ENCODE measurements around the gene TENM4.

TENM4 gene

DNA sequence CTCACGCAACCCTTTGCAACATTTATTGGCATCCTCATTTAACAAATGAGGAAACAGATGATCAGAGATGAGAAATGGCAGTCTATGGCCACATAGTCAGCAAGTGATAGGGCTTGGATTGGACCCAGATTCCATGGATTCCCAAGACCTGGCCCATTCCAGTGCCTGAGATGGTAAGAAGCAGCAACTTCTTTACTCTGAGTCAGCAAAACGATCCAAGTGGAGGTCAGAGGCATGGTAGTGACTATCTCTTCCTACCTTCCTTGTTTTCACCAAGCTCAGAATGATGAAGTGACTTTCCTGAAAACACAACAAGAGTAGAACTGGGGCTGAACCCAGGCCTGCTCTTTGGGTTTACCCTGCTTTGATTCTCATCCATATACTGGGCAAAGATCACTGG, 293.1 kb downstream of the TENM4 start:
- TF ChIP-seq ZNF274 (IDR thresholded peaks at IDR 0.05; ENCODE audit: low read depth, low read length) = no peak
- no peak overlapping the region for H3K4me3 ChIP-seq (ENCODE audit: low read length)

DNA sequence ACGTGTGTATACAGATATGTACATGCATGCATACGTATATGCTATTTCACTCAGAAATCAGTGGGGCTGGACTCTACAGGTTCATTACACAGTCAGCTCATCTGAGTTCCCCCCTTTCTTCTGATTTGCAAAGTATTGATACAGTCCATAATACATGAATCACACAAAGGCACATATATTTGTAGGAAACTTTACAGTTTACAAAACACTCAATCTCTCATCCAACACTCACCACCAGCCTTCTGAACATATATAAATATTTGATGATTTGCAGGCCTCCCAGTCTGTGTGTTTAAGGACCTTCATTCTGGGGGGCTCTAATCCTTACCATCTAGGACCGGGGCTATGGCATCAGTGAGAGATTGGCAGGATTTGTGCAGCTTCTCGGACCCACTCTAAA, 293.8 kb downstream of the TENM4 start:
- no peak for TF ChIP-seq ZNF274 (IDR thresholded peaks at IDR 0.05; ENCODE audit: low read depth, low read length)
- no peak overlapping the region for H3K4me3 ChIP-seq (ENCODE audit: low read length)

DNA sequence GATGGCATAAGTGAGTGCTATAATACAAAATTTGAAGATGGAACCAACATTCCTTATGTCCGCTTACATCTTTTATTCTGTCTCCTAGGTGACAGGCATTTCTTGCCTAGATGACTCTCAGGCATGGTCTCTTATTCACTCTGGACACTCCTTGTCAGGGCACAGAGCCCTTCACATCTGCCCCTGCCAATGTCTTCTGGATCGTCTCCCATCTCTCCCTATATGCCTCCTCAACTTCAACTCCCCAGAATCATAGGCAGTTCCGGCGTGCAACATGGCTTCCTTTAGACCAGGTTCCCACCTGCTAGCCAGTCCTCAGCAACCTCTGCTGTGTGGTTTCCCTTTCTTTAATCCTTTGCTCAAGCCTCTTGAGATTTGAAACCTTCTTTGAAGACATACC, 300.9 kb downstream of the TENM4 start:
- no peak overlapping the region for H3K4me3 ChIP-seq (ENCODE audit: low read length)
- TF ChIP-seq ZNF274 (IDR thresholded peaks at IDR 0.05; ENCODE audit: low read depth, low read length) = no peak

DNA sequence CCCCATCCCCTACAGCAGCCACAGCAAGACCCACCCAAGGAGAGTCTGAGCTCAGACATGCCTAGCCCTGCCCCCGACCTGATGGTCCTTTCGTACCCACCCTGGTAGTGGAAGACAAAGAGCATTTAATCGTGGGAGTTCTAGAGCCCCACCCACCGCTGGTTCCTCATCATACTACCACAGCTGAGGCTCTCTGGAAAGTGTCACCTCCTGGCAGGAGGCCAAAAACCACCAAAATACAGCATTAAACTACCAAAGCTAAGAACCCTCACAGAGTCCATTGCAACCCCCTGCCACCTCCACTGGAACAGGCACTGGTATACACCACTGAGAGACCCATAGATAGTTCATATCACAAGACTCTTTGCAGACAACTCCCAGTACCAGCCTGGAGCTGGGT, 311.1 kb downstream of the TENM4 start:
- TF ChIP-seq ZNF274 (IDR thresholded peaks at IDR 0.05; ENCODE audit: low read depth, low read length) = no peak
- H3K4me3 ChIP-seq (ENCODE audit: low read length) = no peak overlapping the region

DNA sequence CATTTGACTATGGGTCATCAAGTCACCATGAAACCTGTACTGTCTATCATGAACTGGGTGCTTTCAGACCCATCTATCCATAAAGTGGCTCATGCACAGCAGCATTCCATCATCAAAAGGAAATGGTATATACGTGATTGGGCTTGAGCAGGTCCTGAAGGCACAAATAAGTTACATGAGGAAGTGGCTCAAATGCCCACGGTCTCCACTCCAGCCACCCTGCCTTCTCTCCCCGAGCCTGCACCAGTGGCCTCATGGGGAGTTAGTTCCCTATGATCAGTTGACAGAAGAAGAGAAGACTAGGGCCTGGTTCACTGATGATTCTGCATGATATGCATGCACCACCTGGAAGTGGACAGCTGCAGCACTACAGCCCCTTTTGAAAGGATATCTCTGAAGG, 312.5 kb downstream of the TENM4 start:
- TF ChIP-seq ZNF274 (IDR thresholded peaks at IDR 0.05; ENCODE audit: low read depth, low read length) = no peak
- no peak overlapping the region for H3K4me3 ChIP-seq (ENCODE audit: low read length)

DNA sequence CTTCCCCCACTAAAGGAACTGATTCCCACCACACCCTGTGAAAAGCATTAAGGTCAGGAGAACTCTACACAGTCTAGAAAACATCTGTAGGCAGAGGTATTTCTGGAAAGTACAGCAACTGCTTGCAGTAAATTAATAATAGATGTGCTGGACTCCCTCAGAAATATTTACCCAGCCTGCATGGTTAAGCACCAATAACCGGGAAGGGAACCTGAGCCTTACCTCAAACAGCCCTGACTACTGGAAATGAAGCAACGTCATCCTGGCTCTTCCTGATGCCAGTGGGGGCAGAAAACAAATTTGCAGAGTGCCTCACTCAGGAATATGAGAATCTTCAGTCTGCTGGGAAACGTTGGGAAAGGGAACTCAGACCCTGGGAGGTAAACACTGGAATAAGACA, 318.1 kb downstream of the TENM4 start:
- TF ChIP-seq ZNF274 (IDR thresholded peaks at IDR 0.05; ENCODE audit: low read depth, low read length) = no peak
- no peak overlapping the region for H3K4me3 ChIP-seq (ENCODE audit: low read length)

DNA sequence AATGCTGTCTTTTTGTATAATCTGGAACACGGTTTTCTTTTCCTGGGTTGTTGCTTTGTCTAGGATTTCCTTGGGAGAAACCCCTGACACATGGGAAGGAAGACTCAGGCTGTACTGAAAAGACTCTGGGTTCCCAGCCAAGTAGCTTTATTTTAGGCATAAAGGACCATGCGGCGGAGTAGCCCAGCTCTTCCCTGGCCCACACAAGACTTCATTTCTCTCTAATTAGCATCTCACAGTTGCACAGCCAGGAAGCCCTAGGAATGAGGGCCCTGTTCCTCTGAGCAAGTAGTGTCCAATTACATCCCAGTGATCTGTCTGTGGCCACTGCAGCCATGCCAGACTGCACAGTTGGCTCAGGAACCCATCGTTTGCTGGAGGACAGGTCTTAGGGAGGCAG, 319.5 kb downstream of the TENM4 start:
- TF ChIP-seq ZNF274 (IDR thresholded peaks at IDR 0.05; ENCODE audit: low read depth, low read length) = no peak
- H3K4me3 ChIP-seq (ENCODE audit: low read length) = no peak overlapping the region

DNA sequence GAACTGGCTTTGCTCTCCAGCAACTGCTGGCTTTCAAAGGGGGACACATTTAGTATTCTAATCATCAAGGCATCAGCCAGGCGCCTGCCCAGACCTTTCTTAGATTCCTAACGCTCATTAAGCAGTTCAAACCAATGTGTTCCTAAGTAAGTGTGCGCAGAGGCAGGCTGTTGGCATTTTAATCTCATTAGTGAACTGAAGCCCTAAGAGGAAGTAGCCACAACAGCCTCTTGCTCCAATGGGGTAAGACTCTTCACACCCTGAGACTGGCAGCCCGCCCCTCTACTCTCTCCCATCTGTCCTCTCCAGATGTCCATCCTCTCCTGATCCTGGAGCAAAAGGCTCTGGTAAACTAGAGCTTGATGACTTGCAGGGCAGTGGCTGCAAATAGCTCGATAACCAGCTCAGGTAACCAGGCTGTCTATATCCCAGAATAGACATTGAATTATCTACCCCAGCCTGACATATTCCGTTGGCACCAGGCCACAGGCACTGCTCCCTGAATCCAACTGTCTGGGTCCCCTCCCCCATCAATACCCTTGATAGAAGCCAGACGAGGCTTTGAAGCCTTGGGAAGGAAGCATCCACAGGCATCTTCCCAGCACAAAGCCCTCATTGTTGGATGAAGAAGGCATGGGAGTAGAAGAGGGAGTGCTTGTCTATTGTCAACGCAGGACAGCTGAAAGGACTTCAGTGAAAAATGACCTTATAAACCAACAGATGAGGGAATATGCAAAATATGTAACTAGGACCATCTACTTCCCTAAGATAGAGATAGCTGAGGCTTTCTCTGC, 321.1 kb downstream of the TENM4 start:
- TF ChIP-seq ZNF274 (IDR thresholded peaks at IDR 0.05; ENCODE audit: low read depth, low read length) = no peak
- no peak overlapping the region for H3K4me3 ChIP-seq (ENCODE audit: low read length)

DNA sequence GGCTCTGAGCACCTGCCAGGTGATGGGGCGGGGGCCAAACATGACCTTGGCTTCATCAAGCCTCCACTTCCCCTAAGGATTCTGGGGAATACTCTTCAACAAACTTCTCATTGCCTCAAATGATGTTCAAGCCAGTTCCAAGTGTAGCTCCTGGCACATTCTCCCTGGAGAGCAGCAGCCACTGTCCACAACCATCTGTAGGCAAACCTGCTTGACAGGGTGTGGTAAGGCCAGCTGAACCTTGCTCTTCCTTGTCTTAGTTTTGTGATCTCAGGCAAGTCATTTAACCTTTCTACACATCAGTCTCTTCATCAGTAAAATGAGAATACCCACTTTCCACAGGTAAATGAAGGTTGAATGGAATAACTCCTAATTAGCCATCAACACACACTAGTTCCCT, 323.3 kb downstream of the TENM4 start:
- TF ChIP-seq ZNF274 (IDR thresholded peaks at IDR 0.05; ENCODE audit: low read depth, low read length) = no peak
- no peak overlapping the region for H3K4me3 ChIP-seq (ENCODE audit: low read length)

DNA sequence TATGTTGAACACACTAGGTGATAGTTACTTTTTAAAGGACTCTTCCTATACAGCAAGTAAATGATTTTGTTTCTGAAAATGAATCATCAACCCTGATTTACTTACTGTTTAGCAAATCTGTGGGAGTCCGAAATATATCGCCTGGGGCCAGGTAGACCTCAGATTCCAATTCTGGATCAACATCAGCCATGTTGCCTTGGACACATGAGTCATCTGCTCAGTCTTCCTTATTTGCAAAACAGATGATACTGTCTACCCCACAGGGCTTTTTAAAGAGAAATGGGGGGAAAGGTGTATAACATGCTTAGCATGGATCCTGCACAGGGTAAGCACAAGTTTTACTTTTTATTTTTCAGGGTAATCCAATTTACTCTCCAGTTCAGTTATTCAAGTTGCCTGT, 324.2 kb downstream of the TENM4 start:
- H3K4me3 ChIP-seq (ENCODE audit: low read length) = no peak overlapping the region
- TF ChIP-seq ZNF274 (IDR thresholded peaks at IDR 0.05; ENCODE audit: low read depth, low read length) = no peak

DNA sequence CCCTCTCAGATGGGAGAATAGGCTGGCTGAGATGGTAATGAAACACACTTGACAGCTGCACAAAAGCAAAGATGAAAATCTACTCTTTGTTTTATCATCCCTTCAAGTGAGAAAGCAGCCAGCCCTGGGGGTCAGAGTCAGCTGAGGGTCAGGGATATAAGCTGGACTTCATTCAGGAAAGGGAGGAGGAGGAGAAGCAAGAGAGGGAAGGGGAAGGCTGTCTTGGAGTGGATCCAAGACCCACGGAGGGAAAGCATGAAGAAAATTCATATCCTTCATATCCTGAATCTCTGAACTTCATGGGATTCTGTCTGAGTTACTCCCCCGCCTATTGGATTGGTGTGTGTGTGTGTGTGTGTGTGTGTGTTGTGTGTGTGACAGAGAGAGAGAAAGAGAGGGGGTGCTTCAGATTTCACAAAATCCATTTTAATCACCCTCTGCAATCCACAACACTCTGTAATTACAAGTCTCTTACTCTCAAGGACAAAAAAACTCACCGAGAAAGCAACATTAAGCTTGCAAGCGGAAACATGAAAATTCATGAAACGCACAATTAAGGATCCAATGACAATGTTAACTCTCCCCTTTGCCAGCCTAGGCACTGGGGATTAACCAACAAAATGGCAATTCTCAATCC, 327.7 kb downstream of the TENM4 start:
- H3K4me3 ChIP-seq (ENCODE audit: low read length) = no peak overlapping the region
- TF ChIP-seq ZNF274 (IDR thresholded peaks at IDR 0.05; ENCODE audit: low read depth, low read length) = no peak

DNA sequence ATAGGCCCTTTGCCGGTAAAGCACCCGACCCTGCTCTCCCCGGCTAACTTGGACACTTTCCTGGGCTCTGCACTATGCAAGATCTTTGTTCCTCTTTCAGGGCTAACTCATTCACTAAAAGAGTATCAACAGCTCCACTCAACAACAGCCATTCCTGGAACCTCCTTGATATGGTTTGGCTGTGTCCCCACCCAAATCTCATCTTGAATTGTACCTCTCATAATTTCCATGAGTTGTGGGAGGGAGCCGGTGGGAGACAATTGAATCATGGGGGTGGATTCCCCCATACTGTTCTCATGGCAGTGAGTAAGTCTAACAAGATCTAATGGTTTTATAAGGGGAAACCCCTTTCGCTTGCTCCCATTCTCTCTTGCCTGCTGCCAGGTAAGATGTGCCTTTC, 330.0 kb downstream of the TENM4 start:
- H3K4me3 ChIP-seq (ENCODE audit: low read length) = no peak overlapping the region
- no peak for TF ChIP-seq ZNF274 (IDR thresholded peaks at IDR 0.05; ENCODE audit: low read depth, low read length)

DNA sequence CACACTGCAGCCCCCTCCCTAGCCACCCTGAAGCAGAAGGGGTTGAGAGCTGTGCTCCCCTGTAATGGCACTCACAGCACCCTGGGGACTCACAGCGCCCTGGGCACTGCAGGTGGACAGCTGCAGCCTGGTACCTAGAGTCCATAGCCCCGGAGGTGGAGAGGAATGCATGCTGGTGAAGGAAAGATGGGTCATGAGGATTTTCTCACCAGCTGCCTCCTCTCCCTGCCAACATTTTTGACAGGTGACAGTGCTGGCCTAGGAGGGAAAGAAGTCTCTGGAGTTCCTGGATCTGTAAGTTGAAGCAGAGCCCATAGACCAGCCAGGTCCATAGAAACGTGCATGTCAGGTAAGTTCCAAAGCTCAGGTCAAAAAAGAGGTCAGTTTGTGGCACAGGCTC, 330.5 kb downstream of the TENM4 start:
- no peak for TF ChIP-seq ZNF274 (IDR thresholded peaks at IDR 0.05; ENCODE audit: low read depth, low read length)
- H3K4me3 ChIP-seq (ENCODE audit: low read length) = no peak overlapping the region

DNA sequence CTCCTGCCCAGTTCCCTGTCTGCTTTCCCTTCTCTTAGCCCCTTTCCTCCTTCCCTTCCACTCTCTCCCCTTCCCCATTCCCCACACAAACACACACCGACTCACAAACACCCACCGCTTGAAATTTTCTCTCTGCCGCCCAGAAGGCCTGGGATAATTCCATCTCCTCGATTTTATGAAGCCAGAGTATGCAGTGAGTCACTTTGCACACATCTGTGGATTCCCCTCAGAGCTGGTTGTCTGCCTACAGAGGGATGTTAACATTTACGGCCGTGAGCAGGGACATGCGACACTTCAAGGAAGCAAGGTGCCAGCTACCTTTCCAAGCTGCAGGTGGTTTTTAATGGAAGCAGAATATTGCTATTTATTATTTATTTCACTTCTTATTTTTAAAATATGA, 332.0 kb downstream of the TENM4 start:
- H3K4me3 ChIP-seq (ENCODE audit: low read length) = no peak overlapping the region
- TF ChIP-seq ZNF274 (IDR thresholded peaks at IDR 0.05; ENCODE audit: low read depth, low read length) = no peak

DNA sequence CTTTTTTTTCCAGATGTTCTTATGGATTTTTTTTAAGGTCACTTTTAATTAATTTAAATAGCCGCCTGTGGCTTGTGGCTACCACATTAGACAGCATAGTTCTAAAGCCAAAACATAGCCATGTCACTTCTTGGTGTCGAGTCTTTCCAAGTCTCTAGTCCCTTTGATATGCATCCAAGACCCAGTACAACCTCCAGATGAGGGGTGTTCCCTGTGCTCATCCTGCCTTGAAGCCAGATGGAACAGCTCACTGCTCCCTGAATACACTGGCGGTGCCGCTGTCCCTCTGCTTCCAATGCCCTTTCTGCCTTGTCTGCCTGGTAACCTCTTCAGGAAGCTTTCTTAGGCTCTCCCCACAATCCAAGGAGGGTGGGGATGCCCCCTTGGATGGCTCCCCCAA, 338.0 kb downstream of the TENM4 start:
- H3K4me3 ChIP-seq (ENCODE audit: low read length) = no peak overlapping the region
- TF ChIP-seq ZNF274 (IDR thresholded peaks at IDR 0.05; ENCODE audit: low read depth, low read length) = no peak

DNA sequence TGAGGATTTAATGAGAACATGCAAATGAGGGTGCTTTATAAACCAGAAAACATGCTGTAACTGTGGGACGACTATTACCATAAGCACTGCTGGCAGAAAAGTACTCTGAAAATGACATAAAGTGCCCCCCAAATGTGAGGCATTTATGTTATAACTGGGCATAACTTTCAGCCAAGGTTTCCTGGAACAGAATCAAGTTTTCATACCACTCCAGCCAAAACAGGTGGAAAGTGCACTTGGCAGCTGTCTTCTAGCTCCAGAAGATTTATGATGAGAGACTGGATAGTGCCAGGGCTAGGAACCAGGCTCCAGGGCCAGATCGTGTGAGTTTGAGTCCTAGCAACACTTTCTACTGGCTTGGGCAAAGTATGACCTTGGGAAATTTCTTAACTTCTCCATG, 339.2 kb downstream of the TENM4 start:
- no peak overlapping the region for H3K4me3 ChIP-seq (ENCODE audit: low read length)
- TF ChIP-seq ZNF274 (IDR thresholded peaks at IDR 0.05; ENCODE audit: low read depth, low read length) = no peak
